Vagina (tissue), 2 donors: ENCODE data around the gene EDC3.

Experiments used
- CTCF ChIP-seq, 3 experiments: fragments of 450-650 bp in 2 of 3; fragments of 200-600 bp in 1 of 3; sonication (generic) in 1 of 3; IDR thresholded peaks; one replicate each; pipeline ENCODE4 v1.5.1; 2017 to 2019; ENCODE audit warnings: antibody characterized with exemption in 3 of 3, mild to moderate bottlenecking in 2 of 3, moderate library complexity in 2 of 3
- POLR2AphosphoS5 ChIP-seq, 2 donors: sonication (generic); formaldehyde crosslinking; IDR thresholded peaks; one replicate each; pipeline ENCODE4 v1.9.0; 2017; ENCODE audit warnings: antibody characterized with exemption in 2 of 2, mild to moderate bottlenecking in 2 of 2, low read depth in 1 of 2; ENCODE audit not compliant: insufficient read depth in 1 of 2

DNA sequence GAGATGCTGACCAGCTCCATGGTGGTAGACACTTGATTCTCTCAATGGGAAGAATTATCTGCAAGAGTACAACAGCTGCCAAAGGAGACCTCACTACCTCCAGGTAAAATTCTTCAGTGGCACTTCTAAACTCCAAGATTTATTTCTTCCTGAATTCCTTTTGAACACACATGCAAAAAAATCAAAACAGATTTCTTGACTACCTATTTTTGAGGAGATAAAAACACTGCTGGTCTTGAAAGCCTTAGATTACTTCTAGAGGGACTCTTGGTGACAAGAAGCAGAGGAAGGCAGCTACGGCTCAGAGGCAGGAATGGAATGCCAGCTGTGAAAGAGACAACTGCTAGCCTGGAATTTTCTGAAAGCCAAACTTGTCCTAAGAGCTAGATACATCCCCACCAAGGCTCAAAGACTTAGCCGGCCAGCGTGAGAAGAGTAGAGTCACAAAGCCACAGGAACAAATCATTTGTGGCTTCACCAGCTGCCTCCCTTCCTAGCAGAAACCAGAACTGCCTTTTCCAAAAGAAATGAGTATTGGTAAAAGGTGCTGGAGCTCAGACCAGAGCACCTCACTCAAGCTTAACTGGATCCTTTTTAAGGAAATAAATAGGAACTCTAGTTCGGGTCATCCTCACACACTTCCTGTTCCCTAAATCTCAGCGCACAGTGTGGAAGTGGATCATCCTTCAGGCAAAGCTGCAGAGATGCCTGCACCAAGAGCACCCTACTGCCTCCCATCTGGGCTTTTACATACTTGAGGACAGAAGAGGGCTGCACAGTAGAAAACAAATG, 47.6 kb downstream of the EDC3 start:
- TF ChIP-seq CTCF (IDR thresholded peaks at IDR 0.05) (no peak), POLR2AphosphoS5 (IDR thresholded peaks at IDR 0.05; ENCODE audit: insufficient read depth in 1 of 2, low read depth in 1 of 2) (no peak)
